AG10803 (cell line): ENCODE results near the gene DAPK1.

Source experiments
- DNase-seq: peaks from one replicate; pipeline ENCODE4 v3.0.0; 2010; ENCODE audit warnings: low read depth
- H3K4me3 ChIP-seq: 2 replicates; pipeline ENCODE4 v1.5.1; 2011; ENCODE audit warnings: mild to moderate bottlenecking, low read length, control low read depth
- CTCF ChIP-seq: conservative IDR thresholded peaks from 2 replicates; pipeline ENCODE4 v1.5.1; 2011; ENCODE audit warnings: mild to moderate bottlenecking, low read length, control low read depth, inconsistent platforms

The DAPK1 gene

GRCh38 chr9:87592554-87593358, 95.1 kb downstream of the DAPK1 start:
- TF ChIP-seq CTCF, result no peak
- peak; percentile 63 for DNase-seq
- H3K4me3 ChIP-seq, result peak overlapping the region; percentile 24

- H3K4me3 ChIP-seq, result no peak overlapping the region
- no peak for DNase-seq
- TF ChIP-seq CTCF, result no peak
These were observed 95.8 kb downstream of the DAPK1 start for GRCh38 chr9:87593359-87593980.

- no peak for TF ChIP-seq CTCF
- H3K4me3 ChIP-seq, result no peak overlapping the region
- peak; percentile 40 for DNase-seq
These were observed 96.5 kb downstream of the DAPK1 start for GRCh38 chr9:87594194-87594593.

- H3K4me3 ChIP-seq, result no peak overlapping the region
- DNase-seq, result no peak
- no peak for TF ChIP-seq CTCF
These were observed 97.0 kb downstream of the DAPK1 start for GRCh38 chr9:87594662-87595061.

GRCh38 chr9:87595610-87596009, 97.9 kb downstream of the DAPK1 start:
- no peak for DNase-seq
- H3K4me3 ChIP-seq, result no peak overlapping the region
- TF ChIP-seq CTCF, result no peak

GRCh38 chr9:87596862-87597261, 99.2 kb downstream of the DAPK1 start:
- no peak overlapping the region for H3K4me3 ChIP-seq
- DNase-seq, result peak; percentile 44
- no peak for TF ChIP-seq CTCF
